ENCODE data around the gene TDRD12. TPM values are rescaled to one million over a fixed set of nuclear protein-coding genes. Genes with fewer than 3 reads are reported as not detected.
"Not testable (repeated sequence)": the region's sequence is repeated elsewhere in the genome, so short reads cannot be mapped to it uniquely, and the experiment has no call there.

TDRD12 gene
- total and polyA plus RNA-seq, 8 donors: 0.06 to 0.84 (median 0.11) TPM; not detected in 3

DNA sequence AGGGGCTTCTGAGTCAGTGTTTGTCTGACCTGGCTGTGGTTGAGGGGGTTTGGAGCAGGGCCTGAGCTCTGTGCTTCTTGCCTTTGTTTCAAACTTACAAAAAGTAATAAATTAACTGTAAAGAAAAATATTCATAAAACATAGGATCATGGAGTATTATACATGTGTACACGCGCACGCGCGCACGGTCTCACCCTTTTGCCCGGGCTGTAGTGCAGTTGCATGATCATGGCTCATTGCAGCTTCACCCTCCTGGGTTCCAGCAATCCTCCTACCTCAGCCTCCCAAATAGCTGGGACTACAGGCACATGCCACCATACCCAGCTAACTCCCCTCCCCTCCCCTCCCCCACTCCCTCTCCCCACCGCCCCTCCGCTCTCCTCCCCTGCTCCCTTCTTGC is 23.5 kb downstream of the TDRD12 start:
- H3K4me1 ChIP-seq: no peaks in the 10 kb centered on the region
- TF ChIP-seq, protein P1, sequence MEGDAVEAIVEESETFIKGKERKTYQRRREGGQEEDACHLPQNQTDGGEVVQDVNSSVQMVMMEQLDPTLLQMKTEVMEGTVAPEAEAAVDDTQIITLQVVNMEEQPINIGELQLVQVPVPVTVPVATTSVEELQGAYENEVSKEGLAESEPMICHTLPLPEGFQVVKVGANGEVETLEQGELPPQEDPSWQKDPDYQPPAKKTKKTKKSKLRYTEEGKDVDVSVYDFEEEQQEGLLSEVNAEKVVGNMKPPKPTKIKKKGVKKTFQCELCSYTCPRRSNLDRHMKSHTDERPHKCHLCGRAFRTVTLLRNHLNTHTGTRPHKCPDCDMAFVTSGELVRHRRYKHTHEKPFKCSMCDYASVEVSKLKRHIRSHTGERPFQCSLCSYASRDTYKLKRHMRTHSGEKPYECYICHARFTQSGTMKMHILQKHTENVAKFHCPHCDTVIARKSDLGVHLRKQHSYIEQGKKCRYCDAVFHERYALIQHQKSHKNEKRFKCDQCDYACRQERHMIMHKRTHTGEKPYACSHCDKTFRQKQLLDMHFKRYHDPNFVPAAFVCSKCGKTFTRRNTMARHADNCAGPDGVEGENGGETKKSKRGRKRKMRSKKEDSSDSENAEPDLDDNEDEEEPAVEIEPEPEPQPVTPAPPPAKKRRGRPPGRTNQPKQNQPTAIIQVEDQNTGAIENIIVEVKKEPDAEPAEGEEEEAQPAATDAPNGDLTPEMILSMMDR (IDR thresholded peaks at IDR 0.05): no peak
- no peak overlapping the region for H3K27ac ChIP-seq
- no peak for ATAC-seq
- FAIRE-seq: no peak
- H3K27me3 ChIP-seq: no peaks in the 10 kb centered on the region
- WGBS, 2 donors: 98 to 100% methylated on average over 9 of the region's 9 CpGs
- no peak overlapping the region for H3K4me3 ChIP-seq
- intact Hi-C loops (cut with DNase I): no loop called here
- H3K36me3 ChIP-seq: no peaks in the 10 kb centered on the region
- no peak for DNase-seq
- no peaks in the 10 kb centered on the region for H3K9me3 ChIP-seq

DNA sequence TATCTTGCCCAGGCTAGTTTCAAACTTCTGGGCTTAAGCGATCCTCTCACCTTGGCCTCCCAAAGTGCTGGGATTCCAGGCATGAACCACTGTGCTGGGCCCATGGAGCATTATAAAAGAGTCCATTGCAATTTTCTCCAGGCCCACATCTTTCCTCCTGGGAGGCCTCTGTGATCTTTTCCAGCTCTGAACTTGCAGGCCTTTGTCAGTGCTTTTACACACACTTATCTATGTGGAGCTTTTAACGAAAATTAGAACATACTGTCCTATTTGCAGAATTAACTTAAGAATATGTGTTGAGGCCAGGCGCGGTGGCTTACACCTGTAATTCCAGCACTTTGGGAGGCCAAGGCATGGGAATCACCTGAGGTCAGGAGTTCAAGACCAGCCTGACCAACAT is 23.9 kb downstream of the TDRD12 start:
- DNase-seq (no peak), ATAC-seq (no peak), FAIRE-seq (no peak)
- H3K27ac ChIP-seq: no peak overlapping the region
- H3K36me3 ChIP-seq: no peaks in the 10 kb centered on the region
- no peaks in the 10 kb centered on the region for H3K9me3 ChIP-seq
- H3K4me1 ChIP-seq: no peaks in the 10 kb centered on the region
- H3K4me3 ChIP-seq: no peak overlapping the region
- TF ChIP-seq, protein P1 (IDR thresholded peaks at IDR 0.05): no peak
- intact Hi-C loops (cut with DNase I): no loop called here
- no peaks in the 10 kb centered on the region for H3K27me3 ChIP-seq
- WGBS, 2 donors: 95 to 96% methylated on average over 4 of the region's 4 CpGs

DNA sequence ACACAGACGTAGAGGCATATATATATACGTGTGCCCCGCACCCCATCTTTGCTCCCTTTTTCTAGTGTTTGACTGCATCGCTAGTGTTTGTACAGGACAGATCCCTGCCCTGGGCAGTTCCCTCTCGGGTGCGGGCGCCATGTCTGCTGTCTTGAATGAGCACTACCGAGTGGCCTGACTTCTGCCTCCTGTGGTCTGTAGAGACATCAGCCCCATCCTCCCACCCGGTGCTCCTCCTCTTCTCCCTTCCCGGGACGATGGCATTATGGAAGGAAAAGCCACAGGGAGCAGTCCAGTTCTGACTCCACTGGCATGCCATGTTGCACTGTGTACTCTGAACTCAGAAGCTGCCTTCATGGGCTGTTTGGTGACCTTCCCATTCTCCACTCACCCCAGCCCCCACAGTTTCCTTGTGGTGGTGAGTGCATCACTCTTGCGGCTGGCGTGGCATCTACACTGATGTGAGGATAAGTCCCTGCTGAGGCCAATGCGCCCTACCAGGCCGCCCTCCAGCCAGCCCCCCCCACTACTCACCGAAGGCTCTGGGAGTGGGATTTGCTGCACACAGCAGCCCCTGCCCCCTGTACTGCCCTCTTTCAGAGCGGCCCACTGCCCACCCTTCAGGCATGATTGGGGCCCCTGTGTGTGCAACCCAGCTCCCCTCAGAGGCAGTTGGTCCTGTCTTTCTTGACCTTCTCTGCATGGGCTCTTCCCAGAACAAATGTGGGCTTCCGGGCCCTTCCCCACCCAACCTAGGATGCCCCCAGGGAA is 25.2 kb downstream of the TDRD12 start:
- no peak for DNase-seq
- Histone ChIP-seq H3K9me3 (no peaks in the 10 kb centered on the region), H3K4me3 (no peak overlapping the region), H3K36me3 (no peaks in the 10 kb centered on the region), H3K4me1 (no peaks in the 10 kb centered on the region), H3K27ac (no peak overlapping the region), H3K27me3 (no peaks in the 10 kb centered on the region)
- TF ChIP-seq, protein P1 (IDR thresholded peaks at IDR 0.05): no peak
- intact Hi-C loops (cut with DNase I): no loop called here
- no peak for ATAC-seq
- no peak for FAIRE-seq
- 88 to 93% methylated on average over 18 of the region's 18 CpGs for WGBS, 2 donors

DNA sequence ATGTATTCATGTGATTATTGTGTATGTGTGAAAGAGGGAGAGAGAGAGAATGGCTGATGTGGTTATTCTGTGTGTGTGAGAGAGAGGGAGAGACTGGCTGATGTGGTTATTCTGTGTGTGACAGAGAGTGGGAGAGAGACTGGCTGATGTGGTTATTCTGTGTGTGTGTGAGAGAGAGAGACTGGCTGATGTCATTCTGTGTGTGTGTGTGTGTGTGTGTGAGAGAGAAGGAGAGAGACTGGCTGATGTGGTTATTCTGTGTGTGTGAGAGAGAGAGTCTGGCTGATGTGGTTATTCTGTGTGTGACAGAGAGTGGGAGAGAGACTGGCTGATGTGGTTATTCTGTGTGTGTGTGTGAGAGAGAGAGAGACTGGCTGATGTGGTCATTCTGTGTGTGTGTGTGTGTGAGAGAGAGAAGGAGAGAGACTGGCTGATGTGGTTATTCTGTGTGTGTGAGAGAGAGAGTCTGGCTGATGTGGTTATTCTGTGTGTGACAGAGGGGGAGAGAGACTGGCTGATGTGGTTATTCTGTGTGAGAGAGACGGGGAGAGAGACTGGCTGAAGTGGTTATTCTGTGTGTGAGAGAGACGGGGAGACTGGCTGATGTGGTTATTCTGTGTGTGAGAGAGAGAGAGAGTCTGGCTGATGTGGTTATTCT is 26.2 kb downstream of the TDRD12 start:
- H3K9me3 ChIP-seq; H3K27ac ChIP-seq; H3K27me3 ChIP-seq; ATAC-seq; H3K4me3 ChIP-seq; FAIRE-seq; H3K36me3 ChIP-seq; DNase-seq; intact Hi-C loops (cut with DNase I); H3K4me1 ChIP-seq: not testable (repeated sequence)
- 34 to 36% methylated on average over 2 of the region's 2 CpGs for WGBS, 2 donors

DNA sequence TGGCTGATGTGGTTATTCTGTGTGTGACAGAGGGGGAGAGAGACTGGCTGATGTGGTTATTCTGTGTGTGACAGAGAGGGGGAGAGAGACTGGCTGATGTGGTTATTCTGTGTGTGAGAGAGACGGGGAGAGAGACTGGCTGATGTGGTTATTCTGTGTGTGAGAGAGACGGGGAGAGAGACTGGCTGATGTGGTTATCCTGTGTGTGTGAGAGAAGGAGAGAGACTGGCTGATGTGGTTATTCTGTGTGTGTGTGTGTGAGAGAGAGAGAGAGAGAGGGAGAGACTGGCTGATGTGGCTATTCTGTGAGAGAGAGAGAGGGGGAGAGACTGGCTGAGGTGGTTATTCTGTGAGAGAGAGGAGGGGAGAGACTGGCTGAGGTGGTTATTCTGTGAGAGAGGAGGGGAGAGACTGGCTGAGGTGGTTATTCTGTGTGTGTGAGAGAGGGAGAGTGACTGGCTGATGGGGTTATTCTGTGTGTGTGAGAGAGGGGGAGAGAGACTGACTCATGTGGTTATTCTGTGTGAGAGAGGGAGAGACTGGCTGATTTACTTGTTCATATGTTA is 27.1 kb downstream of the TDRD12 start:
- DNase-seq; H3K27me3 ChIP-seq; intact Hi-C loops (cut with DNase I); ATAC-seq; H3K4me3 ChIP-seq; H3K4me1 ChIP-seq; H3K9me3 ChIP-seq; H3K36me3 ChIP-seq; FAIRE-seq; H3K27ac ChIP-seq: not testable (repeated sequence)
- 35 to 43% methylated on average over 2 of the region's 2 CpGs for WGBS, 2 donors

DNA sequence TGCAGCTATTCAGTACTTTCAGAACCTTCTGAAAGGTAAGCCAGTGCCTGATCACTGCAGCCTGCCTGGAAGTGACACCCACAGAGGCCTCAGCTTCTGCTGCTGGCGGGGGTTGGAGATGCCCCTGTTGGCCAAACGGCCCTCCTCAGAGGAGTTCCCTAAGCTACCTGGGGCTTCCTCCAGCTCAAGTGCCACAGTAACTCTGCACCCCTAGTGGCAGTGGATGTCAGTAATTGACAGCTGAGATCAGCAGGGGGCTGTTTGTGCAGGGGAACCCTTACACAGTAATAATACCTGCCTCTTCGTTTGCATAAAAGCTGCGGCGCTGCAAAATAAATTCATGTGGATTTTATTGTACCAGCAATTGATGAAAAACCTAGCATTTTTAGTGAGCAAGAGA is 28.9 kb downstream of the TDRD12 start:
- TF ChIP-seq, protein P1 (IDR thresholded peaks at IDR 0.05): no peak
- no peaks in the 10 kb centered on the region for H3K27me3 ChIP-seq
- no peak overlapping the region for H3K4me3 ChIP-seq
- DNase-seq: no peak
- 49 to 55% methylated on average over 5 of the region's 5 CpGs for WGBS, 2 donors
- H3K36me3 ChIP-seq: no peaks in the 10 kb centered on the region
- H3K27ac ChIP-seq: no peak overlapping the region
- no peak for ATAC-seq
- FAIRE-seq: no peak
- no peaks in the 10 kb centered on the region for H3K9me3 ChIP-seq
- intact Hi-C loops (cut with DNase I): no loop called here
- H3K4me1 ChIP-seq: no peaks in the 10 kb centered on the region

All from pancreas (tissue), 10 donors.